Sciatic nerve (tissue), 2 donors: ENCODE data around the gene CLDN16. TPM values are rescaled to one million over a fixed set of nuclear protein-coding genes. Genes with fewer than 3 reads are reported as not detected.

Experiments
- ATAC-seq: fragments of 200-7000 bp; cut with Tn5 transposase; one replicate; pipeline ENCODE4 v1.9.1; 2020; ENCODE audit warnings: mild to moderate bottlenecking, moderate library complexity
- DNase-seq: peaks from one replicate; pipeline ENCODE4 v3.0.0-alpha.2; 2020; ENCODE audit warnings: low spot score
- intact Hi-C: fragments of 100-400 bp; cut with DNase I; formaldehyde crosslinking; loops from one replicate; pipeline ENCODE4 v1.14.2; 2022
- total RNA-seq: library from RNA; stranded (reverse); fragmentation: NEBNext Ultra II Directional; extraction: Animal tissue kit (Norgen Biotek cat#: 25700); gene quantifications from one replicate; pipeline ENCODE4 v1.2.1, GENCODE V29; 2021
- donor health status: DM: no; HTN: no; CAD: no.
- donor health status: DM: no; HTN: no; CAD: no.

The CLDN16 gene
- total RNA-seq, 1 donor from 2014 or later: 0.53 TPM

GRCh38 chr3:190430906-190431305 lies 42.9 kb downstream of the CLDN16 start:
- intact Hi-C loops: no loop called here
- DNase-seq (no peak), ATAC-seq (no peak)

GRCh38 chr3:190432216-190432615 lies 44.3 kb downstream of the CLDN16 start:
- intact Hi-C loops: no loop called here
- DNase-seq (no peak), ATAC-seq (no peak)

- intact Hi-C loops: no loop called here
- no peak for ATAC-seq
- no peak for DNase-seq
Measured at GRCh38 chr3:190433626-190434025, 45.7 kb downstream of the CLDN16 start.

DNA sequence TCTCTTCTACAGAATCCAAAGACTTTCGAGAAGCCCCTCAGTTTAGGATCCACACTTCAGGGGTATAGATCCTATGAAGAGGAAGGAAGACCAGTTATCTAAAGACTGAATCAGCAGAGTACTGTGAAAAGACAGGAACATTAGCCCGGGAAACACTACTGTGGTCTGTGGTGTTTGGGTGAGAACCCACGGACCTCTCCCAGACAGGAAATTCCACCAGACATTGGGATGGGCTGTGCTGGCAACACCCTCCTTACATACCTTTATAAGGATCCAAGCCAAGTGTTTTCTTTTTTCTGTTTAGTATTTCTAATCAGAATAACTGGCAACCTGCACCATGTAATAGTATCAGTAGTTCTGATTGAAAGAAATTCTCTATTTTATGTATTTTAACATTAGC lies 47.7 kb downstream of the CLDN16 start:
- DNase-seq (no peak), ATAC-seq (no peak)
- intact Hi-C loops: no loop called here

GRCh38 chr3:190436331-190436730 lies 48.4 kb downstream of the CLDN16 start:
- no peak for DNase-seq
- intact Hi-C loops: no loop called here
- no peak for ATAC-seq

DNA sequence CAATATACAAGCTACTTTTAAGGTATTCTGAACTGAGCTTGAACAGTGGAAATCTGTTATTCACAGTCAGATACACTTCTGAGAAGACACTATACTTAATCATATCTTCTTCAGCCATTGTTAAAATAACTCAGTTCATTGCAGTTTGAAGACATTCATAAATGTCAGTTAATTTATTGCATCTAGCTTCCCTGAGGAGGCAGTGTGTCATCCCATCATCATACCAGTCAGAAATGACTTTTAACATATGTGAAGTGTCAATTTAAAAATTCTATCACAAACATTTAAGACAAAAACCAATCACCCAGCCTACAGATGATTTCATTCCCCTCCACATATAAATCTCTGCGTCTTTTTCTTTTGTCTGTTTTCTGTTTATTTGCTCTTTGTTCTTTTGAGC lies 54.3 kb downstream of the CLDN16 start:
- intact Hi-C loops: no loop called here
- ATAC-seq (no peak), DNase-seq (no peak)

- intact Hi-C loops: no loop called here
- DNase-seq: no peak
- ATAC-seq: no peak
Measured at GRCh38 chr3:190443257-190443656, 55.3 kb downstream of the CLDN16 start.

- no peak for DNase-seq
- no peak for ATAC-seq
- intact Hi-C loops: no loop called here
Measured at GRCh38 chr3:190444006-190444405, 56.0 kb downstream of the CLDN16 start.

- intact Hi-C loops: no loop called here
- no peak for ATAC-seq
- DNase-seq: no peak
Measured at GRCh38 chr3:190444576-190445145, 56.7 kb downstream of the CLDN16 start.

DNA sequence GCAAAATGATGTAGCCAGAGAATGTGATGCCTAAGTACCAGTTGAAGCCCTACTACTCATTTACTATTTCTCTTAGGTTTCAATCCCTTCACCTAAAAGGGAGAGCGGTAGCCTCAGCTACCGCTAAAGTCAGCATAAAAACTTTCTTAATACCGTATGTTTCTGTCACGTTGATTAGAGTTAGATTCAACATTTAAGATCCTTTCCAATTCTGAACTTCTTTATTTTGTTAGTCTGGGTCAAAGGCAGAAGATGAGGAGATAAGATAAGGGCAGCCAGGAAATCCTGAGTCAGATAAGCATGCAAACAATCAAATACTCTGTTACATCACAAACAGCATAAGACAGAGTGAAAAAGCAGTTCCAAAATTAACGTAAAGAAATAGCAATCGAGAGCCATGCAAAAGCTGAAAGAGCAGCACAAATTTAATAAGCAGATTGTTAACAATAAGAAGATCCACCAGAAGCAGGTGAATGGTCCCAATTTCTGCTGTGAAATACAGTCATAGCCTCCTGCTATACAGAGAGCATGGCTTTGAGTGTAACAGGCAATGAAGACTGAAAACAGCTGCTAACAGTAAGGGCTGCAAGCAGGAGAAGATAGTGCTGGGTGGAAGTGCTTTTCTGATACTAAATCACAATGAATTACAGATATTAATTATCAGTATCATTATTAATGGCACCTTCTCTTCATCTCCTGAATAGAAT lies 58.8 kb downstream of the CLDN16 start:
- no peak for DNase-seq
- intact Hi-C loops: no loop called here
- ATAC-seq: no peak

- DNase-seq: no peak
- no peak for ATAC-seq
- intact Hi-C loops: no loop called here
Measured at GRCh38 chr3:190448256-190448655, 60.3 kb downstream of the CLDN16 start.

DNA sequence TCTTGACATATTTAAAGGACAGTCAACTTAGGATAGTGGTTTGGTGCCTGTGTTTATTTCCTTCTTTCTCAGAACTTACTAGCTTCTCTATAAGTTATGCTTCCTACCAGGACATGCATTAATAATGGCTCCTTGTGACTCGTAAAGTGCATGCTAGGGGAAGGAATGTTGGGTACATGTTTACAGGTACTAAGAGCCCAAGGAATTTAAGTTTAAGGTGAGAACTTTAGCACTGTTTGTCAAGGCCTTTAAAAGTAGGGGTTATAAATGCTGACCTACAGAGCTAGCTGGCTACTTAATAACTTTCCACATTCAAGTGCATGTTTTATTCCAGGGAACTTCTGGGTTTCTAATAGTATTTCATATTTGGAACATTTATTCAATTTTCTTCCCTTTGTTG lies 61.8 kb downstream of the CLDN16 start, which contains the start of gene TMEM207:
Gene TMEM207, minus strand, starts transcription at position 101 of the 400 bp plus-strand sequence. Its CDS starts 92 bp downstream, at position 9.
- no peak for DNase-seq
- intact Hi-C loops: no loop called here
- ATAC-seq: no peak

GRCh38 chr3:190455828-190456227 lies 67.9 kb downstream of the CLDN16 start:
- DNase-seq: no peak
- intact Hi-C loops: no loop called here
- no peak for ATAC-seq

DNA sequence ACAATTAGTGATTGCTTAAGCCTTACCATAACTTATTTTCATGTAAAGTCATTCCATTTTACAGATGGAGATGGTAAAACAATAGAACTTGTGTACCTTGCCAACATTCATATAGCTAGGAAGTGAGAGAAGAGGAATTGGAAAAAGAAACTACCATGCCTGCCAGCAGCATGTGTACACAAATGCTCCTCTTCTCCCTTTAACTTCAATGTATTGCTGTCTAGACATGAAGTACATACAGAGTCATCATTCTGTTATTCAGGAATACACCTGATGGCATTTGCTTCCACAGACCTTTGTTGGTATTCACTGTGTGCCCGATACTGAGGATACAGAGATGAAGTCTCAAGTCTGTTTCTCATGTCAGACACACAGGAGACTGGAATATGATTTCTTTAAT lies 68.8 kb downstream of the CLDN16 start:
- no peak for DNase-seq
- no peak for ATAC-seq
- intact Hi-C loops: no loop called here

DNA sequence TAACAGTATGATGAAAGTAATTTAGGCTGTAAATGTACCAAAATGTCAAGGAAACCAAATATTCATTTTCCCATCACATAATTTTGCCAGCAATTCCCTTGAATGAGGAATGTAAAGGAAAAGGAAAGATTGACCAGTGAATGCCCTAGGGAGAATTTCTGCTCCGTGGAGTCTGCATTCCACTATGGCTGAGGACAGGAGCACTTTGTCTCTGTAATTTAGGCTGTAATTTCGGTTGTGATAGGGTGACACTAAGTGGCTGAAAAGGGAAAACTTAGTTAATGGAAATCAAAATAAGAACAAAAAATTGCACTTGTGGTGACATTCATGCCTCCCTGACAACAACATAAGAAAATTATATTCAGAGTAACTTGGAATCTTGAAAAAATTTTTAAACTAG lies 70.1 kb downstream of the CLDN16 start:
- ATAC-seq (no peak), DNase-seq (no peak)
- intact Hi-C loops: no loop called here

Other genes starting within 250 kb of the CLDN16 start
- 130 TPM for gene CLDN1, start 65.7 kb upstream of the CLDN16 start, total RNA-seq
- gene TMEM207, start 61.7 kb downstream of the CLDN16 start, total RNA-seq: not detected
- gene IL1RAP, start 125.9 kb downstream of the CLDN16 start, total RNA-seq: 21.4 TPM